Natural killer cell (primary cell): ENCODE measurements around the gene CLOCK. TPM values are rescaled to one million over a fixed set of nuclear protein-coding genes. Genes with fewer than 3 reads are reported as not detected.

Source experiments
- ATAC-seq, 3 donors: fragments of 150-1000 bp in 2 of 3; fragments of 200-7000 bp in 1 of 3; cut with Tn5 transposase; 1 replicate in 1 of 3; 2 replicates in 2 of 3; pipeline ENCODE4 v1.10.0; 2021; ENCODE audit warnings: mild to moderate bottlenecking in 2 of 3, moderate library complexity in 2 of 3
- DNase-seq, 2 donors: peaks; one replicate each; pipeline versions ENCODE4 v3.0.0 to v3.0.0-alpha.2; 2013 to 2021; ENCODE audit warnings: mixed read lengths in 1 of 2
- H3K27ac ChIP-seq: one replicate; pipeline ENCODE4 v1.5.1; 2013; ENCODE audit warnings: mild to moderate bottlenecking, low read length
- H3K27me3 ChIP-seq: one replicate; pipeline ENCODE4 v1.6.1; 2013; ENCODE audit warnings: low read length; ENCODE audit not compliant: control insufficient read depth, insufficient read depth
- H3K36me3 ChIP-seq: one replicate; pipeline ENCODE4 v1.6.1; 2013; ENCODE audit warnings: low read length; ENCODE audit not compliant: control insufficient read depth, insufficient read depth
- H3K4me1 ChIP-seq: one replicate; pipeline ENCODE4 v1.6.1; 2013; ENCODE audit warnings: low read length; ENCODE audit not compliant: control insufficient read depth, insufficient read depth
- H3K4me3 ChIP-seq: one replicate; pipeline ENCODE4 v1.5.1; 2013; ENCODE audit warnings: low read length
- H3K9me3 ChIP-seq: one replicate; pipeline ENCODE4 v1.6.1; 2013; ENCODE audit warnings: low read length; ENCODE audit not compliant: control insufficient read depth, insufficient read depth
- H3K27ac Mint-ChIP-seq, 2 donors: one replicate each; pipeline ENCODE4 v1.8.0; 2022; ENCODE audit warnings: mild to moderate bottlenecking in 2 of 2, mixed read lengths in 2 of 2, moderate library complexity in 1 of 2
- H3K27me3 Mint-ChIP-seq, 2 donors: one replicate each; pipeline ENCODE4 v1.8.0; 2022; ENCODE audit warnings: low read depth in 2 of 2, mixed read lengths in 2 of 2
- H3K36me3 Mint-ChIP-seq: one replicate; pipeline ENCODE4 v1.8.0; 2022; ENCODE audit warnings: mixed read lengths
- H3K4me1 Mint-ChIP-seq, 2 donors: one replicate each; pipeline ENCODE4 v1.8.0; 2022; ENCODE audit warnings: mixed read lengths in 2 of 2
- H3K4me3 Mint-ChIP-seq: one replicate; pipeline ENCODE4 v1.8.0; 2022; ENCODE audit warnings: mild to moderate bottlenecking, moderate library complexity, mixed read lengths
- H3K9me3 Mint-ChIP-seq, 2 donors: one replicate each; pipeline ENCODE4 v1.8.0; 2022; ENCODE audit warnings: mixed read lengths in 2 of 2
- WGBS: methylation state at CpG from one replicate; pipeline ENCODE4 v1.1.7; 2013; ENCODE audit warnings: missing lambda C conversion rate; ENCODE audit not compliant: insufficient coverage; 5-methylcytosine and 5-hydroxymethylcytosine counted together
- intact Hi-C: fragments of 100-400 bp; cut with micrococcal nuclease; formaldehyde crosslinking; loops from one replicate; pipeline ENCODE4 v1.14.2; 2022
- total RNA-seq, 4 donors: library from RNA; stranded (reverse); fragments of 120-200 nt in 1 of 4; gene quantifications; one replicate each; pipeline versions ENCODE4 v1.2.3 to v1.2.4, GENCODE V29; 2013 to 2022
- TF ChIP-seq, protein P1 (sequence below): fragments of 200-600 bp; IDR thresholded peaks from one replicate; pipeline ENCODE4 v1.8.0; 2022; ENCODE audit warnings: antibody characterized with exemption

CLOCK gene
- total RNA-seq, 3 donors from 2014 or later (not counting 1 experiment from before 2014, with no cell fraction given): 11.4 to 15.8 (median 13.4) TPM

DNA sequence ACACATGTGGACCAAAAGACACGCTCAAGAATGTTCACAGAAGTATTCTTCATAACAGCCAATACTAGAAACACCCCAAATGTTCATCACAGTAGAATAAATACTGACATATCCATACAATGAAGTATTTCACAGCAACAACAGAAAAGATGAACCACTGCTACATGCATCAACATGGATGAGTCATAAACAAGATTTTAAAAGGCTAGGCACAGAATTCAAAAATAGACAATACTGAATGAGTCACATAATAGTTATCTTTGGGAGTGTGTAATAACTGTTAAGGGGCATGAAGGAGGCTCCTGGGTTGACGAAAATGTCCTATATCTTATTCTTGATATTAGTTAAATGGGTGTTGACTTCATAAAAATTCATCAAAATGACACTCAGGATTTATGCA, 43.5 kb downstream of the CLOCK start:
- H3K27ac ChIP-seq: no peak overlapping the region
- ATAC-seq (no peak), DNase-seq (no peak)
- peaks cover 1% of the 10 kb centered on the region for H3K36me3 ChIP-seq
- WGBS: 100% methylated on average over 1 of the region's 2 CpGs
- Mint-ChIP-seq H3K9me3 (no peaks in the 10 kb centered on the region), H3K4me1 (peaks cover 9 to 15% of the 10 kb centered on the region in 2 donors), H3K27ac (no peak overlapping the region), H3K4me3 (no peak overlapping the region), H3K27me3 (no peaks in the 10 kb centered on the region), H3K36me3 (no peaks in the 10 kb centered on the region)
- intact Hi-C loops: no loop called here
- H3K4me3 ChIP-seq: no peak overlapping the region
- no peaks in the 10 kb centered on the region for H3K27me3 ChIP-seq
- H3K9me3 ChIP-seq: no peaks in the 10 kb centered on the region
- no peaks in the 10 kb centered on the region for H3K4me1 ChIP-seq
- TF ChIP-seq, protein P1, sequence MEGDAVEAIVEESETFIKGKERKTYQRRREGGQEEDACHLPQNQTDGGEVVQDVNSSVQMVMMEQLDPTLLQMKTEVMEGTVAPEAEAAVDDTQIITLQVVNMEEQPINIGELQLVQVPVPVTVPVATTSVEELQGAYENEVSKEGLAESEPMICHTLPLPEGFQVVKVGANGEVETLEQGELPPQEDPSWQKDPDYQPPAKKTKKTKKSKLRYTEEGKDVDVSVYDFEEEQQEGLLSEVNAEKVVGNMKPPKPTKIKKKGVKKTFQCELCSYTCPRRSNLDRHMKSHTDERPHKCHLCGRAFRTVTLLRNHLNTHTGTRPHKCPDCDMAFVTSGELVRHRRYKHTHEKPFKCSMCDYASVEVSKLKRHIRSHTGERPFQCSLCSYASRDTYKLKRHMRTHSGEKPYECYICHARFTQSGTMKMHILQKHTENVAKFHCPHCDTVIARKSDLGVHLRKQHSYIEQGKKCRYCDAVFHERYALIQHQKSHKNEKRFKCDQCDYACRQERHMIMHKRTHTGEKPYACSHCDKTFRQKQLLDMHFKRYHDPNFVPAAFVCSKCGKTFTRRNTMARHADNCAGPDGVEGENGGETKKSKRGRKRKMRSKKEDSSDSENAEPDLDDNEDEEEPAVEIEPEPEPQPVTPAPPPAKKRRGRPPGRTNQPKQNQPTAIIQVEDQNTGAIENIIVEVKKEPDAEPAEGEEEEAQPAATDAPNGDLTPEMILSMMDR: no peak

DNA sequence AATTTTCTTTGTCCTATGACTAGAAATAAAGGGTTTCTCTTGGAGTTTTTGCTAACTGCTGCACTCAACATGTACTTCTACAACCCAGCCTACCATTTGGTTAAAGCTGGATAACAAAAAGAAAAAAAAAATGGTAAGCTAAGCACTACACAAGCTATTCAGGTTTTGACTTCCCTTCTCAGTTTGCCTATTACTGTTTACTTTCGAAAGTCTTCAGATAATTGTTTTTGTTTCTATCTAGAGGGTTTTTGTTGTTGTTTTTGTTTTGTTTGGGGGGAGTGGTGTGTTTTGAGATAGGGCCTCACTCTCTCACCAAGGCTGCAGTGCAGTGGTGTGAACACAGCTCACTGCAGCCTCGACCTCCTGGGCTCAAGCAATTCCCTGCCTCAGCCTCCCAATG, 46.6 kb downstream of the CLOCK start:
- intact Hi-C loops: no loop called here
- DNase-seq: no peak
- no peak for ATAC-seq
- H3K36me3 Mint-ChIP-seq: no peaks in the 10 kb centered on the region
- peaks cover 9 to 18% of the 10 kb centered on the region in 2 donors for H3K4me1 Mint-ChIP-seq
- Histone ChIP-seq H3K4me3 (no peak overlapping the region), H3K9me3 (no peaks in the 10 kb centered on the region), H3K4me1 (no peaks in the 10 kb centered on the region), H3K36me3 (no peaks in the 10 kb centered on the region), H3K27me3 (no peaks in the 10 kb centered on the region), H3K27ac (no peak overlapping the region)
- no peak overlapping the region for H3K27ac Mint-ChIP-seq
- 98% methylated on average over 2 of the region's 2 CpGs for WGBS
- no peaks in the 10 kb centered on the region for H3K27me3 Mint-ChIP-seq
- H3K9me3 Mint-ChIP-seq: peaks cover 0 to 2% of the 10 kb centered on the region in 2 donors
- no peak overlapping the region for H3K4me3 Mint-ChIP-seq
- TF ChIP-seq, protein P1: no peak

DNA sequence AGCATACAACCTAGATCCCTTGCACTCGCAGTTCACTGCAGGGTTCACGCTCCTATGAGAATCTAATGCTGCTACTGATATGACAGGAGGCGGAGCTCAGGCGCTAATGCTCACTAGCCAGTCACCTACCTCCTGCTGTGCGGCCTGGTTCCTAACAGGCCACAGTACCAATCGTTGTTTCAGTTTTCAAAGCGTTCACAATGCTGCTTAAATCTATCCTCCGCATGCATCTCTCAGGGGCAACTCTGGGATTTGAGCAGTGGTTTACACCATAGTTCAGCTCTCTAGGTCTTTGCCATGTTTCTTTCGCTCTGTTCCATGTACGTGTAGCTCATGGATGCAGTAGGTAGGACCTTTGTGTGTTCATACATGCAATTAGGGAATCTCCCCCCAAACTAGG, 47.2 kb downstream of the CLOCK start:
- TF ChIP-seq, protein P1: no peak
- DNase-seq (no peak), ATAC-seq (no peak)
- H3K36me3 Mint-ChIP-seq: no peaks in the 10 kb centered on the region
- intact Hi-C loops: no loop called here
- no peak overlapping the region for H3K27ac Mint-ChIP-seq
- WGBS: 98% methylated on average over 10 of the region's 10 CpGs
- no peaks in the 10 kb centered on the region for H3K4me1 ChIP-seq
- H3K4me1 Mint-ChIP-seq: peaks cover 9 to 21% of the 10 kb centered on the region in 2 donors
- H3K9me3 Mint-ChIP-seq: peaks cover 0 to 3% of the 10 kb centered on the region in 2 donors
- no peak overlapping the region for H3K4me3 ChIP-seq
- no peak overlapping the region for H3K4me3 Mint-ChIP-seq
- no peaks in the 10 kb centered on the region for H3K9me3 ChIP-seq
- H3K27ac ChIP-seq: no peak overlapping the region
- peaks cover 2% of the 10 kb centered on the region for H3K36me3 ChIP-seq
- H3K27me3 Mint-ChIP-seq: no peaks in the 10 kb centered on the region
- H3K27me3 ChIP-seq: no peaks in the 10 kb centered on the region

DNA sequence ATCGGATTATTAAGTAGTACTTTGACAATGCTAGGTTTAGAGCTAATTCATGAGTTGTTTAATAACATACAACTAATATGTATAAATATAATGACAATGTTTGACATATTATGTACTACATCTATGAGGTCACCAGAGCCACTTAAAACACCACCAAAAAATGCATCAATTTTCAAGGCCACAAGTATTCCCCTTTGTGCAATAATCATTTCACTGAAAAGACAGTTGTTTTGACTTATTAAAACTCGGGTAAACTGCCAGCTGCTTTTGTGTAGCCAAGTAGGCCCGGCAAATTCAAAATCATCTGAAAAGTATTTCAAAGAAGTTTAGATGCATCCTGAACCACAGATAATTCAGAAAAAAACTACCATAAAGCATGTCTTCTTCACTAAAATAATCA, 48.7 kb downstream of the CLOCK start:
- Mint-ChIP-seq H3K4me1 (peaks cover 9 to 19% of the 10 kb centered on the region in 2 donors), H3K4me3 (no peak overlapping the region), H3K9me3 (peaks cover 0 to 3% of the 10 kb centered on the region in 2 donors), H3K36me3 (no peaks in the 10 kb centered on the region), H3K27ac (no peak overlapping the region), H3K27me3 (no peaks in the 10 kb centered on the region)
- TF ChIP-seq, protein P1: no peak
- 100% methylated on average over 2 of the region's 3 CpGs for WGBS
- H3K27ac ChIP-seq: no peak overlapping the region
- no peak for DNase-seq
- H3K36me3 ChIP-seq: peaks cover 2% of the 10 kb centered on the region
- intact Hi-C loops: no loop called here
- no peaks in the 10 kb centered on the region for H3K27me3 ChIP-seq
- H3K4me1 ChIP-seq: no peaks in the 10 kb centered on the region
- H3K4me3 ChIP-seq: no peak overlapping the region
- no peak for ATAC-seq
- no peaks in the 10 kb centered on the region for H3K9me3 ChIP-seq
